ENCODE measurements around the gene TDRD7.

Gene TDRD7

GRCh38 chr9:97388721-97389238 lies 23.1 kb upstream of the TDRD7 start:
- Histone ChIP-seq H3K14ac (ENCODE audit: low read length) (no peak overlapping the region), H3K27ac (ENCODE audit: low read depth, low read length) (no peak overlapping the region), H2AK5ac (ENCODE audit: low read length) (no peak overlapping the region), H4K8ac (ENCODE audit: low read depth, low read length) (no peak overlapping the region), H3K79me1 (ENCODE audit: low read length) (no peaks in the 10 kb centered on the region), H3K23ac (ENCODE audit: low read length) (no peak overlapping the region), H3K4me2 (ENCODE audit: low read length) (no peak overlapping the region), H3K4ac (ENCODE audit: low read depth, low read length) (no peak overlapping the region), H4K91ac (ENCODE audit: low read depth, low read length) (no peak overlapping the region), H3K4me3 (ENCODE audit: low read depth, low read length) (no peak overlapping the region), H2BK12ac (ENCODE audit: low read length) (no peak overlapping the region), H3K79me2 (ENCODE audit: control insufficient read depth, insufficient read depth, low read length, poor library complexity) (no peaks in the 10 kb centered on the region), H2BK120ac (ENCODE audit: insufficient read depth, low read length, poor library complexity) (no peak overlapping the region), H3K9me3 (ENCODE audit: insufficient read depth, low read depth, low read length) (peaks cover 5% of the 10 kb centered on the region), H2AFZ (ENCODE audit: insufficient read depth, low read length, poor library complexity) (no peak overlapping the region), H3K18ac (ENCODE audit: low read length) (no peak overlapping the region), H4K12ac (ENCODE audit: low read depth, low read length) (no peak overlapping the region), H2BK5ac (ENCODE audit: low read depth, low read length, poor library complexity) (no peak overlapping the region), H3K4me1 (ENCODE audit: control insufficient read depth in 1 of 2, insufficient read depth in 2 of 2, low read length in 2 of 2) (peaks cover 0 to 3% of the 10 kb centered on the region in 2 experiments), H3K36me3 (ENCODE audit: control insufficient read depth in 1 of 2, insufficient read depth in 2 of 2, low read length in 2 of 2) (no peaks in the 10 kb centered on the region), H3K9ac (ENCODE audit: low read length) (no peak overlapping the region), H3K27me3 (ENCODE audit: insufficient read depth, low read length) (no peaks in the 10 kb centered on the region)
- no CpG with 5 or more reads among the region's 5 CpGs for WGBS (ENCODE audit: extremely low coverage, insufficient coverage, insufficient read length)
- peak; percentile 2 to 19 for DNase-seq

- Histone ChIP-seq H3K4ac (ENCODE audit: low read depth, low read length) (no peak overlapping the region), H4K12ac (ENCODE audit: low read depth, low read length) (no peak overlapping the region), H3K79me2 (ENCODE audit: control insufficient read depth, insufficient read depth, low read length, poor library complexity) (no peaks in the 10 kb centered on the region), H3K9me3 (ENCODE audit: insufficient read depth, low read depth, low read length) (peaks cover 5% of the 10 kb centered on the region), H3K9ac (ENCODE audit: low read length) (no peak overlapping the region), H3K14ac (ENCODE audit: low read length) (no peak overlapping the region), H2AFZ (ENCODE audit: insufficient read depth, low read length, poor library complexity) (no peak overlapping the region), H3K23ac (ENCODE audit: low read length) (no peak overlapping the region), H3K4me3 (ENCODE audit: low read depth, low read length) (no peak overlapping the region), H3K27me3 (ENCODE audit: insufficient read depth, low read length) (no peaks in the 10 kb centered on the region), H2BK5ac (ENCODE audit: low read depth, low read length, poor library complexity) (no peak overlapping the region), H2BK120ac (ENCODE audit: insufficient read depth, low read length, poor library complexity) (no peak overlapping the region), H3K27ac (ENCODE audit: low read depth, low read length) (no peak overlapping the region), H3K79me1 (ENCODE audit: low read length) (no peaks in the 10 kb centered on the region), H3K4me2 (ENCODE audit: low read length) (no peak overlapping the region), H4K8ac (ENCODE audit: low read depth, low read length) (no peak overlapping the region), H3K4me1 (ENCODE audit: control insufficient read depth in 1 of 2, insufficient read depth in 2 of 2, low read length in 2 of 2) (peaks cover 0 to 3% of the 10 kb centered on the region in 2 experiments), H2BK12ac (ENCODE audit: low read length) (no peak overlapping the region), H2AK5ac (ENCODE audit: low read length) (no peak overlapping the region), H3K36me3 (ENCODE audit: control insufficient read depth in 1 of 2, insufficient read depth in 2 of 2, low read length in 2 of 2) (no peaks in the 10 kb centered on the region), H3K18ac (ENCODE audit: low read length) (no peak overlapping the region), H4K91ac (ENCODE audit: low read depth, low read length) (no peak overlapping the region)
- no CpG with 5 or more reads among the region's 3 CpGs for WGBS (ENCODE audit: extremely low coverage, insufficient coverage, insufficient read length)
- no peak for DNase-seq
These were observed 22.6 kb upstream of the TDRD7 start for GRCh38 chr9:97389249-97389648.

GRCh38 chr9:97390791-97391406 lies 21.0 kb upstream of the TDRD7 start:
- Histone ChIP-seq H3K79me2 (ENCODE audit: control insufficient read depth, insufficient read depth, low read length, poor library complexity) (no peaks in the 10 kb centered on the region), H2BK120ac (ENCODE audit: insufficient read depth, low read length, poor library complexity) (no peak overlapping the region), H4K8ac (ENCODE audit: low read depth, low read length) (no peak overlapping the region), H3K23ac (ENCODE audit: low read length) (no peak overlapping the region), H3K4me1 (ENCODE audit: control insufficient read depth in 1 of 2, insufficient read depth in 2 of 2, low read length in 2 of 2) (no peaks in the 10 kb centered on the region), H3K4ac (ENCODE audit: low read depth, low read length) (no peak overlapping the region), H3K4me3 (ENCODE audit: low read depth, low read length) (no peak overlapping the region), H3K36me3 (ENCODE audit: control insufficient read depth in 1 of 2, insufficient read depth in 2 of 2, low read length in 2 of 2) (no peaks in the 10 kb centered on the region), H2AFZ (ENCODE audit: insufficient read depth, low read length, poor library complexity) (no peak overlapping the region), H3K9ac (ENCODE audit: low read length) (no peak overlapping the region), H4K12ac (ENCODE audit: low read depth, low read length) (no peak overlapping the region), H3K4me2 (ENCODE audit: low read length) (no peak overlapping the region), H2BK5ac (ENCODE audit: low read depth, low read length, poor library complexity) (no peak overlapping the region), H3K79me1 (ENCODE audit: low read length) (no peaks in the 10 kb centered on the region), H4K91ac (ENCODE audit: low read depth, low read length) (no peak overlapping the region), H3K18ac (ENCODE audit: low read length) (no peak overlapping the region), H2BK12ac (ENCODE audit: low read length) (no peak overlapping the region), H3K27ac (ENCODE audit: low read depth, low read length) (no peak overlapping the region), H3K27me3 (ENCODE audit: insufficient read depth, low read length) (no peaks in the 10 kb centered on the region), H2AK5ac (ENCODE audit: low read length) (no peak overlapping the region), H3K14ac (ENCODE audit: low read length) (no peak overlapping the region), H3K9me3 (ENCODE audit: insufficient read depth, low read depth, low read length) (peaks cover 5% of the 10 kb centered on the region)
- DNase-seq, result no peak
- WGBS (ENCODE audit: extremely low coverage, insufficient coverage, insufficient read length), result no CpG with 5 or more reads among the region's 10 CpGs

DNA sequence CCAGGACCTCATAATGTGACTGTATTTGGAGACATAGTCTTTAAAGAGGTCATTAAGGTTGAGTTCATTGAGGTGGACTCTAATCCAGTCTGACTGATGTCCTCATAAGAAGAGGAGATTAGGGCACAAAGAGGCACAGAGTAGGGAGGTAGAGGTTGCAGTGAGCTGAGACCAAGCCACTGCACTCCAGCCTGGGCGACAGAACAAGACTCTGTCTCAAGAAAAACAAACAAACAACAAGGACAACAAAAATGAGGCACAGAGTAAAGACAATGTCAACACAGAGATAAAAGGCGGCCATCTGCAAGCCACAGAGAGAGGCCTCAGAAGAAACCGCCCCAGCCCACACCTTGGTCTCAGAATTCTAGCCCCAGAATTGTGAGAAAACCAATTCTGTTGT lies 17.0 kb upstream of the TDRD7 start:
- peaks cover 5% of the 10 kb centered on the region for H3K9me3 ChIP-seq (ENCODE audit: insufficient read depth, low read depth, low read length)
- no CpG with 5 or more reads among the region's 3 CpGs for WGBS (ENCODE audit: extremely low coverage, insufficient coverage, insufficient read length)
- H3K4me2 ChIP-seq (ENCODE audit: low read length), result no peak overlapping the region
- H3K79me2 ChIP-seq (ENCODE audit: control insufficient read depth, insufficient read depth, low read length, poor library complexity), result no peaks in the 10 kb centered on the region
- no peaks in the 10 kb centered on the region for H3K4me1 ChIP-seq (ENCODE audit: control insufficient read depth in 1 of 2, insufficient read depth in 2 of 2, low read length in 2 of 2)
- no peak overlapping the region for H3K27ac ChIP-seq (ENCODE audit: low read depth, low read length)
- H2AFZ ChIP-seq (ENCODE audit: insufficient read depth, low read length, poor library complexity), result no peak overlapping the region
- no peak overlapping the region for H2BK5ac ChIP-seq (ENCODE audit: low read depth, low read length, poor library complexity)
- no peak overlapping the region for H3K4ac ChIP-seq (ENCODE audit: low read depth, low read length)
- no peak overlapping the region for H3K18ac ChIP-seq (ENCODE audit: low read length)
- no peak overlapping the region for H4K12ac ChIP-seq (ENCODE audit: low read depth, low read length)
- no peaks in the 10 kb centered on the region for H3K36me3 ChIP-seq (ENCODE audit: control insufficient read depth in 1 of 2, insufficient read depth in 2 of 2, low read length in 2 of 2)
- H3K79me1 ChIP-seq (ENCODE audit: low read length), result no peaks in the 10 kb centered on the region
- H2AK5ac ChIP-seq (ENCODE audit: low read length), result no peak overlapping the region
- H4K8ac ChIP-seq (ENCODE audit: low read depth, low read length), result no peak overlapping the region
- H4K91ac ChIP-seq (ENCODE audit: low read depth, low read length), result no peak overlapping the region
- H3K14ac ChIP-seq (ENCODE audit: low read length), result no peak overlapping the region
- no peak overlapping the region for H3K4me3 ChIP-seq (ENCODE audit: low read depth, low read length)
- no peaks in the 10 kb centered on the region for H3K27me3 ChIP-seq (ENCODE audit: insufficient read depth, low read length)
- H2BK12ac ChIP-seq (ENCODE audit: low read length), result no peak overlapping the region
- H3K9ac ChIP-seq (ENCODE audit: low read length), result no peak overlapping the region
- DNase-seq, result no peak
- H2BK120ac ChIP-seq (ENCODE audit: insufficient read depth, low read length, poor library complexity), result no peak overlapping the region
- no peak overlapping the region for H3K23ac ChIP-seq (ENCODE audit: low read length)

Data from trophoblast cell (in vitro differentiated cells and primary cell).